ELF-1 (cell line): ENCODE results near the gene ZNF680.
"Not testable (repeated sequence)": the region's sequence is repeated elsewhere in the genome, so short reads cannot be mapped to it uniquely, and the experiment has no call there.

Experiments used
- DNase-seq: peaks from one replicate; pipeline ENCODE4 v3.0.0-alpha.2; 2016; ENCODE audit warnings: low read depth, low spot score

Gene ZNF680

GRCh38 chr7:64557601-64558322 is 5.1 kb downstream of the ZNF680 start:
- no peak for DNase-seq

- DNase-seq, result no peak
Observed at GRCh38 chr7:64555046-64555445, 7.8 kb downstream of the ZNF680 start.

- DNase-seq, result not testable (repeated sequence)
Observed at GRCh38 chr7:64554188-64554587, 8.7 kb downstream of the ZNF680 start.

GRCh38 chr7:64551375-64552142 is 11.3 kb downstream of the ZNF680 start:
- no peak for DNase-seq

- no peak for DNase-seq
Observed at GRCh38 chr7:64544010-64544409, 18.9 kb downstream of the ZNF680 start.

- DNase-seq, result peak; percentile 11
Observed at GRCh38 chr7:64541438-64542359, 21.2 kb downstream of the ZNF680 start.

GRCh38 chr7:64533756-64534155 is 29.1 kb downstream of the ZNF680 start:
- DNase-seq, result no peak

GRCh38 chr7:64528770-64529169 is 34.1 kb downstream of the ZNF680 start:
- DNase-seq, result peak; percentile 8

- no peak for DNase-seq
Observed at GRCh38 chr7:64521409-64521984, 41.4 kb downstream of the ZNF680 start.

GRCh38 chr7:64516451-64516850 is 46.4 kb downstream of the ZNF680 start:
- no peak for DNase-seq

- DNase-seq, result no peak
Observed at GRCh38 chr7:64515781-64516180, 47.1 kb downstream of the ZNF680 start.

GRCh38 chr7:64515330-64515729 is 47.5 kb downstream of the ZNF680 start:
- DNase-seq, result no peak

GRCh38 chr7:64509583-64509982 is 53.3 kb downstream of the ZNF680 start:
- DNase-seq, result no peak

- DNase-seq, result no peak
Observed at GRCh38 chr7:64504581-64505120, 58.2 kb downstream of the ZNF680 start.

GRCh38 chr7:64498270-64498669 is 64.6 kb downstream of the ZNF680 start:
- DNase-seq, result no peak

- DNase-seq, result peak; percentile 54
Observed at GRCh38 chr7:64494912-64495461, 67.9 kb downstream of the ZNF680 start.

- no peak for DNase-seq
Observed at GRCh38 chr7:64485623-64486022, 77.2 kb downstream of the ZNF680 start.
